ENCODE measurements around the gene AGBL3.
"Not testable (repeated sequence)": the region's sequence is repeated elsewhere in the genome, so short reads cannot be mapped to it uniquely, and the experiment has no call there.

AGBL3 gene

DNA sequence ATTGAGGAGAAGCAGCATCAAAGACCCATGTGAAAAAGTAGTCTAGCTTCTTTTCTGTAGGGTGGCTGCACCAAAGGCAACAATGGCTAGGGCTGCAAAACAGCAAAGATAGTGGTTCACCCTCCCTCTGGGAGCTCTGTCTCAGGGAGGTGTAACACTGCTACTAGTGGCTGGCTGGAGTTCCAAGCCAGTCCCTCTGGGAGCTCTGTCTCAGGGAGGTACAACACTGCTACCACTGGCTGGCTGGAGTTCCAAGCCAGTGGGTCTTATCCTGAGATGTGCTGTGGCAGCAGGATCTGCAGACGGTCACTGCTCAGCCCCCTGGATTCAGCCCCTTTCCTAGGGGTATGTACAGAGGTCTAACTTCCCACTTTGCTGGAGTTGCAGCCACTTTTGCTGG, 123.7 kb downstream of the AGBL3 start:
- H3K9me3 Mint-ChIP-seq, result no peaks in the 10 kb centered on the region

DNA sequence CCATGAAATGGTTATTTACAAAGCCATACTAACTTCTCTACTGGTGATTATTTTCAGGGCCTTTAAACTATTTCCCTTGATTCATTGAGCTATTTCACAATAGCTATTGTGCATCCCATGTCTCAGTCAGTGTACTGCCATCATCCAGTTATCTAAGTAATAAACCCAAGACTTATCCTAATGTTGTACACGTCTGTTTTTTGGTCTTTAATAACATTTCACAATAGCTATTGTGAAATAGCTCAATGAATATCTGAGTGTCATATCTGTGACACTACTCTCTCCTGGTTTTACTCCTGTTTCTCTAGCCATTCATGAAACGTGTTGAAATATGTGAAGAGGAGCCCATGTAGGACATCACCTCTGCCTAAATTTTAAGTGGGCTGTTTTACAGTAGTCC, 125.1 kb downstream of the AGBL3 start:
- Mint-ChIP-seq H3K9me3 (no peaks in the 10 kb centered on the region), H3K36me3 (ENCODE audit: low read depth) (no peaks in the 10 kb centered on the region), H3K27me3 (no peaks in the 10 kb centered on the region)

More for the DNA sequence above, 123.7 kb downstream of the AGBL3 start:
- no peak overlapping the region for H3K4me3 Mint-ChIP-seq
- no peaks in the 10 kb centered on the region for H3K36me3 Mint-ChIP-seq (ENCODE audit: low read depth)
- intact Hi-C loops (cut with micrococcal nuclease), result no loop called here
- H3K27me3 Mint-ChIP-seq, result no peaks in the 10 kb centered on the region
- H3K27ac Mint-ChIP-seq, result no peak overlapping the region
- no peaks in the 10 kb centered on the region for H3K4me1 Mint-ChIP-seq (ENCODE audit: low read depth)

DNA sequence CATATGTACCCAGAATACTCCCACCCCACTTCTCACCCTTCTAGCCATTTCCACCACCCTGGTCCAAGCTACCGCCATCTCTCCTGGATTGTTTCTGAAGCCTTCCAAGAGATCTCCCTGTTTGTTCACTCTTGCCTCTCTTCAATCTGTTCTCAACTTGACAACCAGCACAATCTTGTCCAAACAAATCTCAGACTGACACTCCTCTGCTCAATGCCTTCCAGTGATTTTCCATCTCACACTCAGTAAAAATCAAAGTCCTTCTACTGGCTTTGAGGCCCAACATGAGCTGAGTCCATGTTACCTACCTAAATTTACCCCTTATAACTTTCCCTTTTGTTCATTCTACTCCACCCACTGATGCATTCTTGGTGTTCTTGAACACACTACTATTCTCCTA, 128.3 kb downstream of the AGBL3 start:
- Mint-ChIP-seq H3K4me1 (ENCODE audit: low read depth) (no peaks in the 10 kb centered on the region), H3K36me3 (ENCODE audit: low read depth) (no peaks in the 10 kb centered on the region), H3K9me3 (peaks cover 1% of the 10 kb centered on the region), H3K27ac (no peak overlapping the region), H3K27me3 (no peaks in the 10 kb centered on the region), H3K4me3 (no peak overlapping the region)
- intact Hi-C loops (cut with micrococcal nuclease), result no loop called here

More for the DNA sequence above, 125.1 kb downstream of the AGBL3 start:
- Mint-ChIP-seq H3K4me1 (ENCODE audit: low read depth) (no peaks in the 10 kb centered on the region), H3K4me3 (no peak overlapping the region), H3K27ac (no peak overlapping the region)
- intact Hi-C loops (cut with micrococcal nuclease), result no loop called here

DNA sequence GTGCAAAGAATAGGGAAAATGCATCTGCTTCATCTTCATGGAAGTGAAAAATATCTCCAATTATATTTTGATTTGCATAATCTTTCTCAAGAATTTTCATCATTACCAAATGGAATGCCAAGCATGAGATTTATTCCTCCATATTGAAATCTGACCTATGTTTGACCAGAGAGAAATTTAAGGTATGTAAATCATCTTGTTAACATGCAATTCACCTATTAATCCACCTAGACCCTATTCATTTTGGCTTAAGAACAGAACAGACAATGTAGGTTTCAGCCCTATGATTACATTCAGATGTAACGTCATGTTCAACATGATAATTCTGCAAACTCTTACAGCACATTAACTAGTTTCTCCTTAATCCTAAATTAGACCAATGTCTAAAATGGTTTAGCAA, 130.8 kb downstream of the AGBL3 start:
- H3K27ac Mint-ChIP-seq, result no peak overlapping the region
- peaks cover 15% of the 10 kb centered on the region for H3K9me3 Mint-ChIP-seq
- H3K27me3 Mint-ChIP-seq, result no peaks in the 10 kb centered on the region
- intact Hi-C loops (cut with micrococcal nuclease), result no loop called here
- no peaks in the 10 kb centered on the region for H3K4me1 Mint-ChIP-seq (ENCODE audit: low read depth)
- no peak overlapping the region for H3K4me3 Mint-ChIP-seq
- H3K36me3 Mint-ChIP-seq (ENCODE audit: low read depth), result peaks cover 6% of the 10 kb centered on the region

DNA sequence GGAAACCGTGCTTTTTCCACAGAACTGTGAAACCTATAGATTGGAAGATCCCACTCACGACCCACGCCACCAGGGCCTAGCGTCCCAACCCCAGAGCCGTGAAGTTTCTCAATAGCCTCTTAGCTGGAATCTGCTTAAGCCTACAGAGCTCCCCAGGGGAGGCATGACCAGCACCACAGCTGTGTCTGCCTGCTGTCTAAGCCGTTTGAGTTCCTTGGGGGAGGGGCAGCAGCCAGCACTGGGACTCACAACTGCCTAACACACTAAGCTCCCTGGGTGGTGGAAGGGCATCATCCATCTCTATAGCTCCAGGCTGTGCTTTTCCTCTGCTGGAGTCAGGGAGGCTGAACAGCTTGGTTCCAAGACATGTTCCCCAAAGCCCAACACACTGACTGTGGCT, 135.6 kb downstream of the AGBL3 start:
- H3K27me3 Mint-ChIP-seq, result no peaks in the 10 kb centered on the region
- intact Hi-C loops (cut with micrococcal nuclease), result no loop called here

DNA sequence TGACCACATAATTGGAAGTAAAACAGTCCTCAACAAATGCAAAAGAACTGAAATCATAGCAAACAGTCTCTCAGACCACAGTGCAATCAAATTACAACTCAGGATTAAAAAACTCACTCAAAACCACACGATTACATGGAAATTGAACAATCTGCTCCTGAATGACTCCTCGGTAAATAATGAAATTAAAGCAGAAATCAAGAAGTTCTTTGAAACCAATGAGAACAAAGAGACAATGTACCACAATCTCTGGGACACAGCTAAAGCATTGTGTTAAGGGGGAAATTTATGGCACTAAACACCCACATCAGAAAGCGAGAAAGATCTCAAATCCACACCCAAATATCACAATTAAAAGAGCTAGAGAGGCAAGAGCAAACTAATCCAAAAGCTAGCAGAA, 138.3 kb downstream of the AGBL3 start:
- H3K4me3 Mint-ChIP-seq; H3K27me3 Mint-ChIP-seq; H3K4me1 Mint-ChIP-seq (ENCODE audit: low read depth); H3K36me3 Mint-ChIP-seq (ENCODE audit: low read depth); intact Hi-C loops (cut with micrococcal nuclease); H3K27ac Mint-ChIP-seq: not testable (repeated sequence)
- peaks cover 13% of the 10 kb centered on the region for H3K9me3 Mint-ChIP-seq

More for the DNA sequence above, 135.6 kb downstream of the AGBL3 start:
- Mint-ChIP-seq H3K4me1 (ENCODE audit: low read depth) (no peaks in the 10 kb centered on the region), H3K4me3 (no peak overlapping the region), H3K27ac (no peak overlapping the region), H3K9me3 (peaks cover 15% of the 10 kb centered on the region), H3K36me3 (ENCODE audit: low read depth) (peaks cover 6% of the 10 kb centered on the region)

DNA sequence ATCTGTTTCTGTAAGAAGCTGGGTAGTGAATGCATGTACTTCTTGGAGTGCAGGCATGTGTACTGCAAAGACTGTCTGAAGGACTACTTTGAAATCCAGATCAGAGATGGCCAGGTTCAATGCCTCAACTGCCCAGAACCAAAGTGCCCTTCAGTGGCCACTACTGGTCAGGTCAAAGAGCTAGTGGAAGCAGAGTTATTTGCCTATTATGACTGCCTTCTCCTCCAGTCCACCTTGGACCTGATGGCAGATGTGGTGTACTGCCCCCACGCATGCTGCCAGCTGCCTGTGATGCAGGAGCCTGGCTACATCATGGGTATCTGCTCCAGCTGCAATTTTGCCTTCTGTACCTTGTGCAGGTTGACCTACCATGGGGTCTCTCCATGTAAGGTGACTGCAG, 142.6 kb downstream of the AGBL3 start:
- no peaks in the 10 kb centered on the region for H3K4me1 Mint-ChIP-seq (ENCODE audit: low read depth)
- intact Hi-C loops (cut with micrococcal nuclease), result no loop called here
- H3K36me3 Mint-ChIP-seq (ENCODE audit: low read depth), result no peaks in the 10 kb centered on the region
- no peaks in the 10 kb centered on the region for H3K27me3 Mint-ChIP-seq
- no peak overlapping the region for H3K27ac Mint-ChIP-seq
- peaks cover 16% of the 10 kb centered on the region for H3K9me3 Mint-ChIP-seq
- no peak overlapping the region for H3K4me3 Mint-ChIP-seq

DNA sequence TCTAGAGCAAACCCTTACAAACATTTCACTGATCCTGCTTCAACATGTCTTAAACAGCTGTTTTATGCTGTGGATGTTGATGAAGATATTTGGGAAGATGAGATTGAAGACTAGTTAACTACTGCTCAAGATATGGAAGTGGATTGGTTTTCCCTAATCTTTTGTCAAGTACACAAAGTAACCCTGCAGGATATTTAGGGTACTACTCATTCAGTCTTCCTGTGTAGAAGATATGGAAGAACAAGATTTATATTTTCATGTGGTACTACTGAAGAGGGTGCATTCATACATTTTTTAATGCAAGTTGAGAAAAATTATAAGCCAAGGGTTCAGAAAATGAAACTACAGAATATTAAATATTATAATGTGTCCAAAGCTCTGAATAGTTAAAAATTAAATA, 143.3 kb downstream of the AGBL3 start:
- Mint-ChIP-seq H3K4me1 (ENCODE audit: low read depth) (no peaks in the 10 kb centered on the region), H3K4me3 (no peak overlapping the region), H3K36me3 (ENCODE audit: low read depth) (no peaks in the 10 kb centered on the region), H3K9me3 (peaks cover 16% of the 10 kb centered on the region), H3K27me3 (no peaks in the 10 kb centered on the region), H3K27ac (no peak overlapping the region)
- intact Hi-C loops (cut with micrococcal nuclease), result no loop called here

DNA sequence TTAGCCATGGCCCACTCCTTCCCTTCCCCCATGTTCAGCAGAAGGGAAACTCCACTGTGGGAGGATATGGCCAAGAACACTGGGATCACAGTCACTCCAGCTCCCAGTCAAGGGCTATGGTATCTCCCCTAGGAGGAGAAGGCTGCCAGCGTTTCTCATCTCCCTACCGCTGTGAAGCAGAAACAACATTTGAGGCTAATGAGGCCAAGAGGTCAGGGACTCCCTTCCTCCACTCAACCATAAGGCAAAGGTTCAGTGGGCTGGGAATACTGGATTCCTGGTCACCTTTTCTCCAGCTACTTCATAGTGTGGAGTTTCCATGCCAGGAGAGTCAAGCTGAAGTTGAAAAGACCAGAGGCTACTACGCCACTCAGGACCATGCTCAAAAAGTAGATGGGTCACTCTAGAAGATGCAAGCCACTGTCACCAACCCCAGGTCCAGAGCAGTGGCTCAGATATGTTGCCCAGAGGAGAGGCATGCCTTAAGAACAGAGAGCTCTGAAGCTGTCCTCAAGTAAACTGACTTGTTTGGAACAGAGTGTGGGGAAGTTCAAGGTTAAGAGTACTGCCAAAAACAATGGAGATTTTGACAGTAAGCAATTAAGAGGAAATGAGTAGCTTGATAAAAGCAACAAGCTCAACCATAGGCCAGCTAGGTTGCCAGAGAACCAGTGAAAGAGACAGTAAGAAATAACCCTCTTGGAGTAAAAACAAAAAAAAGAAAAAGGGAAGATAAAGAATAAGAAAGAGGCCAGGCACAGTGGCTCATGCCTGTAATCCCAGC, 157.8 kb downstream of the AGBL3 start:
- Mint-ChIP-seq H3K27me3 (no peaks in the 10 kb centered on the region), H3K27ac (no peak overlapping the region), H3K36me3 (ENCODE audit: low read depth) (no peaks in the 10 kb centered on the region), H3K4me3 (no peak overlapping the region), H3K4me1 (ENCODE audit: low read depth) (peaks cover 29% of the 10 kb centered on the region), H3K9me3 (no peaks in the 10 kb centered on the region)
- intact Hi-C loops (cut with micrococcal nuclease), result no loop called here

DNA sequence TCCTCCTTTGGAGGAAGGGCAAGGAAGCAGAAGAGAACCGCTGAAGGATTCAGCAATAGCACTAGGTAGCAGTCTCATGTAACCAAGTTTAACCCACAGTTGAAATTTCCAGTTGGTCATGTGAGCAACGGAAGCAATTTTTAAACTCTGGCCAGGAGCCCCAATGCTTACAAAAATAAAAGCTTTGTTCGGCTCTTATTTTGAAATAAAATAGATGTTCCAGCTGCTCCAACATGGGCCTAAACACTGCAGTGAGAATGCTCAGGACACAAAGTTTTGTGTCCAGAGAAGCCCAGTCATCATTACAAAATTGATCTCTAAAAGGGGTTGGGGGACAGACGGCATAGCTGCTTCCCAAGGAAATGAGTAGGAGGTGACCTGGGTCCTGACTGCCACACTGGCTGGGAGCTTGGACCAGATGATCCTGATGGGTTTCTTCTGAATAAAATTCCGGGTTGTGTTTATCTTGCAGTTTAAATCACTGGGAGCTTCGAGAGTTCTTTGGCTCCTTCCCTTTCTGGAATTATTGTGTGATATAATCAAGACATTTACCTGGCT, 161.1 kb downstream of the AGBL3 start:
- Mint-ChIP-seq H3K27ac (peak overlapping the region; percentile 91), H3K9me3 (no peaks in the 10 kb centered on the region), H3K27me3 (no peaks in the 10 kb centered on the region), H3K4me1 (ENCODE audit: low read depth) (peaks cover 50% of the 10 kb centered on the region), H3K36me3 (ENCODE audit: low read depth) (no peaks in the 10 kb centered on the region), H3K4me3 (peak overlapping the region; percentile 79)
- intact Hi-C loops (cut with micrococcal nuclease), result loop anchor here (5.0 kb wide), 1 partner anchor 160 kb away; the partner anchor contains the start of gene AGBL3

DNA sequence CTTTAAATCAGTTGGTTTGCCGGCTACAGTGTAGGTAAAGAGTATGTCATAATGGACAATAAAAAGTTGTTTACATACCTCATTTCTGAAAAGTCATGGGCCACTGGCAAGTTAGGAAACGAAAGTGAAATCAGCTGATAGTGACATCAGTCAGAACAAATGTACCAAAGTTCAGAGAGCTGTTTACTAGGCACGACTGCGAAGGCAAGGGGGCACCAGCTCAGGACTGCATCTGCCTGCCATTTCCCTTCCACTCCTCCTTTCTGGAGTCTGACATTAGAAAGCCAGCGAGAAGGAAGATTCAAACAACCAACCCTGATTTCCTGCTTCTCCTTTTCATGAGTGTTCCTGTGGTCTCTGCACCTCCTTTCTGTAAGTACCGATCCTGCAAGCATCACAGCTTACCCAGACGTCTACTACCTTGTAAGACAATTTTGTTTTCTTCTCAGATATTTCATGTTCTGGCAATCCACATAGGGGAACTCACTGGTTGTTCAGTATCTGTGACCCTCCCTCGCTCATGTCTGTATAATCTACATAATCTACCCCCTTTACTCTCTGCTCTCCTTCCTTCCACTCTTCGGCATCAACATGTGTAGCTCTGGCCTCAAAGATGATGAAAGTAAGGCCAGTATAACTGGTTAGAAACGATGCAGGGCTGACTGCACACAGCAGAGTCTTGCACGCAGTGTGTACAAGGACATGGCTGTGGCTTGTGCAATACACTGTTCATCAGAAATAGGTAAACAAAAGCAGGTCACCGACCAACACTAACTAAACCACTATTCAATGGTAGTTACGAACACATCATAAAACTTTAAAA, 161.8 kb downstream of the AGBL3 start, which contains the start of gene TMEM140:
TMEM140 (plus strand) TSS at position 174 of the 823 bp plus-strand sequence. CDS start 16,370 bp downstream, outside the sequence.
- Mint-ChIP-seq H3K4me3 (peak within 1 kb of the TSS; percentile 79), H3K27ac (peak within 1 kb of the TSS; percentile 91)

DNA sequence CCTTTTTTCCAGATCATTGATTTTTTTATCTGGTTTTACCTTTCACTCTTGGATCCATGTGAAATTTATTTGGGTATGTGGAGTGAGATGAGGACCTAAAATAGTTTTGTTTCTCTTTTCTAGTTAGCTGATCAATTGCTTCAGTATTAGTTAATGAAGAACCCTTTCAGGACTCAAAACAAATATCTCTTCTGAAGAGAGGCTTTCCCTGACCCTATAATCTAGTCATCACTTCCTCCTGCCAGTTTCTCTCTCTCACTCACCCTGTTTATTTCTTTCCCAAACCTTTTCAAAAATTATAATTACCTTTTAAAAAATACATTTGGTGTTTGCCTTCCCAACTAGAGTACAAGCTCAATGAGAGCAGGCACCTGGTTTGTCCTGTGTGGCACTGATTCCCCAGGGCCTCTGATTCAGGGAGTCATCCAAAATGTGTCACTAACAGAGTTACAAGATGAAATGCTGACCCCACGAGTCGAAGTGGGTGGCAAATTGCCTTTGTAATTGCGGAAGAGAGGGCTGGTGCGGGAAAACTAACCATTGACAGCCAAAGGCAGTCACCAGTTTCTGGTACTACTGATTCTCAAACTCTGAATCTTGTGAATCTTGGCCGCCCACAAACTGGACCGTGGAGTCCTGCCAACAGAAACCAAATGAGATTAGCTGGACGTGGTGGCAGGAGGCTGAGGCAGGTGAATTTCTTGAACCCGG, 163.9 kb downstream of the AGBL3 start:
- peaks cover 28% of the 10 kb centered on the region for H3K36me3 Mint-ChIP-seq (ENCODE audit: low read depth)
- H3K27ac Mint-ChIP-seq, result peak overlapping the region; percentile 85
- H3K9me3 Mint-ChIP-seq, result peaks cover 17% of the 10 kb centered on the region
- peaks cover 49% of the 10 kb centered on the region for H3K4me1 Mint-ChIP-seq (ENCODE audit: low read depth)
- peak overlapping the region; percentile 39 for H3K4me3 Mint-ChIP-seq
- intact Hi-C loops (cut with micrococcal nuclease), result no loop called here
- H3K27me3 Mint-ChIP-seq, result no peaks in the 10 kb centered on the region

More for the DNA sequence above, 161.8 kb downstream of the AGBL3 start, which contains the start of gene TMEM140:
- Mint-ChIP-seq H3K36me3 (ENCODE audit: low read depth) (peaks cover 6% of the 10 kb centered on the region), H3K9me3 (no peaks in the 10 kb centered on the region), H3K4me1 (ENCODE audit: low read depth) (peaks cover 56% of the 10 kb centered on the region), H3K27me3 (no peaks in the 10 kb centered on the region)
- intact Hi-C loops (cut with micrococcal nuclease), result loop anchor here (5.0 kb wide), 1 partner anchor 161 kb away; the partner anchor contains the start of gene AGBL3

DNA sequence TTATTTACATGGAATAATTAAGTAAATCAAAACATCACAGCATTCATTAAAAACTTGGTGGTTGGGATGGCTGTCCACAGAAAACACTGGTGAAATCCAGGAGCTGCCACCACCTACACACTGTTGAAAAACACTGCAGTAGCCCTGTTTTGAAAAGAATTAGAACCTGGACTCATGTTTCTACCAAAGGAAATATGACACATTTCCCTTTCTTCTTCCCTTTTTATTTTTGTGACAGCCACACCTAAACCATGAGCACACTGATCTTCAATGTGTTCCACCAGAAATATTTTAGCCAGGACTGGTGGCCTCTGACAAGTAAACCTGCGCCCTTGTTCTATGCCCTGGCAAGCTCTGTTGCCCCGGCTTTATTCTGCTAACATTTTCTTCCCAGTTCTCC, 164.8 kb downstream of the AGBL3 start:
- H3K4me3 Mint-ChIP-seq, result peak overlapping the region; percentile 33
- H3K27ac Mint-ChIP-seq, result peak overlapping the region; percentile 85
- peaks cover 26% of the 10 kb centered on the region for H3K9me3 Mint-ChIP-seq
- peaks cover 35% of the 10 kb centered on the region for H3K36me3 Mint-ChIP-seq (ENCODE audit: low read depth)
- peaks cover 49% of the 10 kb centered on the region for H3K4me1 Mint-ChIP-seq (ENCODE audit: low read depth)
- intact Hi-C loops (cut with micrococcal nuclease), result no loop called here
- H3K27me3 Mint-ChIP-seq, result no peaks in the 10 kb centered on the region
